GM21723 (cell line): ENCODE results near the gene CERS1.

Experiments
- ATAC-seq: cut with Tn5 transposase; IDR thresholded peaks from one replicate; pipeline ENCODE4 v1.9.1; 2021; ENCODE audit warnings: mild to moderate bottlenecking, moderate library complexity; ENCODE audit not compliant: unreplicated experiment

The CERS1 gene

GRCh38 chr19:18841400-18841799 is 54.6 kb downstream of the CERS1 start:
- ATAC-seq = no peak

- no peak for ATAC-seq
These were observed 55.4 kb downstream of the CERS1 start for GRCh38 chr19:18840288-18841267.

GRCh38 chr19:18839465-18840287 is 56.3 kb downstream of the CERS1 start:
- ATAC-seq = no peak

GRCh38 chr19:18834644-18834984 is 61.3 kb downstream of the CERS1 start:
- ATAC-seq = no peak

GRCh38 chr19:18833849-18834643 is 61.9 kb downstream of the CERS1 start:
- no peak for ATAC-seq

- ATAC-seq = no peak
These were observed 62.8 kb downstream of the CERS1 start for GRCh38 chr19:18833141-18833476.

GRCh38 chr19:18832306-18833140 is 63.4 kb downstream of the CERS1 start:
- ATAC-seq = peak; percentile 43

- peak; percentile 61 for ATAC-seq
These were observed 64.2 kb downstream of the CERS1 start, which contains the start of gene UPF1 for GRCh38 chr19:18831524-18832305. UPF1 (plus strand) TSS chr19:18831959; CDS start chr19:18832210, 251 bp downstream.

GRCh38 chr19:18830488-18830887 is 65.5 kb downstream of the CERS1 start:
- ATAC-seq = no peak

- no peak for ATAC-seq
These were observed 67.2 kb downstream of the CERS1 start for GRCh38 chr19:18828786-18829185.
